ENCODE results near the gene MT1H.
A peak's percentile ranks its signal among the peaks of the same experiment; 100 is the strongest.

DNA sequence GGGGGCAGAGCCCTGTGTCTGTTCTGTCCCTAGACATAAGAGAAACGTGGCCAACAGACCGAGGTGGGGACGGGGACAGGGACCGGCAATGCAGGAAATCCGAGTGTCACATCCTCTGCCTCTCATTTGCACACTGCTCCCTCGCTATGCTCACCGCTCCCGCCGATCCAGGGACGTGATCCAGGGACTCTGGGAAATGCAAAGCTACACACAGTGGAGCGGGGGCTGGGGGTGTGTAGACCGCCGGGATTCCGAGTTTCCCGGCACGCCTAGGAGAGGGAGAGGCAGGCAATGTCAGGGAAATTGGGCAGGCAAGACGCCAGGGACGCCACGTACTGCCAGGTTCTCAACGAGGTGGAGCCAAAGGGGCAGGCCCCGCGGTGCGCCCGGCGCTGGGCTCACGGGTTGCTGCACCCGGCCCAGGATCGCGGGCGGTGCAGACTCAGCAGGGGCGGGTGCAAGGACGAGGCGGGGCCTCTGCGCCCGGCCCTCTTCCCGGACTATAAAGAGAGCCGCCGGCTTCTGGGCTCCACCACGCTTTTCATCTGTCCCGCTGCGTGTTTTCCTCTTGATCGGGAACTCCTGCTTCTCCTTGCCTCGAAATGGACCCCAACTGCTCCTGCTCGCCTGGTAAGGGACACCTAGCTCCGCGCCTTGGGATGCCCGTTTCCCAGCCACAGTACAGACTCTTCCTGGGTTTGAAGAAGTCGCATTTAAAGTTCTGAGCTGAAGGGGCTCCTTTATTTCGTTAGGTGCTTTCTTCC, 12.5 kb downstream of the MT1H start, which contains the start of gene MT1X:
- TF ChIP-seq RAD21 (IDR thresholded peaks at IDR 0.05) (peak in 1 of 2 donors; percentile 50), MAX (IDR thresholded peaks at IDR 0.05) (peak; percentile 98), JUND (IDR thresholded peaks at IDR 0.05) (no peak)
- TF ChIP-seq, protein P1, sequence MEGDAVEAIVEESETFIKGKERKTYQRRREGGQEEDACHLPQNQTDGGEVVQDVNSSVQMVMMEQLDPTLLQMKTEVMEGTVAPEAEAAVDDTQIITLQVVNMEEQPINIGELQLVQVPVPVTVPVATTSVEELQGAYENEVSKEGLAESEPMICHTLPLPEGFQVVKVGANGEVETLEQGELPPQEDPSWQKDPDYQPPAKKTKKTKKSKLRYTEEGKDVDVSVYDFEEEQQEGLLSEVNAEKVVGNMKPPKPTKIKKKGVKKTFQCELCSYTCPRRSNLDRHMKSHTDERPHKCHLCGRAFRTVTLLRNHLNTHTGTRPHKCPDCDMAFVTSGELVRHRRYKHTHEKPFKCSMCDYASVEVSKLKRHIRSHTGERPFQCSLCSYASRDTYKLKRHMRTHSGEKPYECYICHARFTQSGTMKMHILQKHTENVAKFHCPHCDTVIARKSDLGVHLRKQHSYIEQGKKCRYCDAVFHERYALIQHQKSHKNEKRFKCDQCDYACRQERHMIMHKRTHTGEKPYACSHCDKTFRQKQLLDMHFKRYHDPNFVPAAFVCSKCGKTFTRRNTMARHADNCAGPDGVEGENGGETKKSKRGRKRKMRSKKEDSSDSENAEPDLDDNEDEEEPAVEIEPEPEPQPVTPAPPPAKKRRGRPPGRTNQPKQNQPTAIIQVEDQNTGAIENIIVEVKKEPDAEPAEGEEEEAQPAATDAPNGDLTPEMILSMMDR (IDR thresholded peaks at IDR 0.05; ENCODE audit: low read depth, low read length, missing input control) = no peak
